Natural killer cell (primary cell): Measurements from ENCODE around the gene RAB44. TPM values are rescaled to one million over a fixed set of nuclear protein-coding genes. Genes with fewer than 3 reads are reported as not detected.

ENCODE experiments used
- ATAC-seq, 3 donors: fragments of 150-1000 bp in 2 of 3; fragments of 200-7000 bp in 1 of 3; cut with Tn5 transposase; 1 replicate in 1 of 3; 2 replicates in 2 of 3; pipeline ENCODE4 v1.10.0; 2021; ENCODE audit warnings: mild to moderate bottlenecking in 2 of 3, moderate library complexity in 2 of 3
- DNase-seq, 2 donors: peaks; one replicate each; pipeline versions ENCODE4 v3.0.0 to v3.0.0-alpha.2; 2013 to 2021; ENCODE audit warnings: mixed read lengths in 1 of 2
- H3K27ac ChIP-seq: one replicate; pipeline ENCODE4 v1.5.1; 2013; ENCODE audit warnings: mild to moderate bottlenecking, low read length
- H3K27me3 ChIP-seq: one replicate; pipeline ENCODE4 v1.6.1; 2013; ENCODE audit warnings: low read length; ENCODE audit not compliant: control insufficient read depth, insufficient read depth
- H3K36me3 ChIP-seq: one replicate; pipeline ENCODE4 v1.6.1; 2013; ENCODE audit warnings: low read length; ENCODE audit not compliant: control insufficient read depth, insufficient read depth
- H3K4me1 ChIP-seq: one replicate; pipeline ENCODE4 v1.6.1; 2013; ENCODE audit warnings: low read length; ENCODE audit not compliant: control insufficient read depth, insufficient read depth
- H3K4me3 ChIP-seq: one replicate; pipeline ENCODE4 v1.5.1; 2013; ENCODE audit warnings: low read length
- H3K9me3 ChIP-seq: one replicate; pipeline ENCODE4 v1.6.1; 2013; ENCODE audit warnings: low read length; ENCODE audit not compliant: control insufficient read depth, insufficient read depth
- H3K27ac Mint-ChIP-seq, 2 donors: one replicate each; pipeline ENCODE4 v1.8.0; 2022; ENCODE audit warnings: mild to moderate bottlenecking in 2 of 2, mixed read lengths in 2 of 2, moderate library complexity in 1 of 2
- H3K27me3 Mint-ChIP-seq, 2 donors: one replicate each; pipeline ENCODE4 v1.8.0; 2022; ENCODE audit warnings: low read depth in 2 of 2, mixed read lengths in 2 of 2
- H3K36me3 Mint-ChIP-seq: one replicate; pipeline ENCODE4 v1.8.0; 2022; ENCODE audit warnings: mixed read lengths
- H3K4me1 Mint-ChIP-seq, 2 donors: one replicate each; pipeline ENCODE4 v1.8.0; 2022; ENCODE audit warnings: mixed read lengths in 2 of 2
- H3K4me3 Mint-ChIP-seq: one replicate; pipeline ENCODE4 v1.8.0; 2022; ENCODE audit warnings: mild to moderate bottlenecking, moderate library complexity, mixed read lengths
- H3K9me3 Mint-ChIP-seq, 2 donors: one replicate each; pipeline ENCODE4 v1.8.0; 2022; ENCODE audit warnings: mixed read lengths in 2 of 2
- WGBS: methylation state at CpG from one replicate; pipeline ENCODE4 v1.1.7; 2013; ENCODE audit warnings: missing lambda C conversion rate; ENCODE audit not compliant: insufficient coverage; 5-methylcytosine and 5-hydroxymethylcytosine counted together
- intact Hi-C: fragments of 100-400 bp; cut with micrococcal nuclease; formaldehyde crosslinking; loops from one replicate; pipeline ENCODE4 v1.14.2; 2022
- total RNA-seq, 4 donors: library from RNA; stranded (reverse); fragments of 120-200 nt in 1 of 4; gene quantifications; one replicate each; pipeline versions ENCODE4 v1.2.3 to v1.2.4, GENCODE V29; 2013 to 2022
- TF ChIP-seq, protein P1 (sequence below): fragments of 200-600 bp; IDR thresholded peaks from one replicate; pipeline ENCODE4 v1.8.0; 2022; ENCODE audit warnings: antibody characterized with exemption

Gene RAB44
- total RNA-seq, 3 donors from 2014 or later (not counting 1 experiment from before 2014, with no cell fraction given) = 0.09 to 12.9 (median 0.70) TPM

DNA sequence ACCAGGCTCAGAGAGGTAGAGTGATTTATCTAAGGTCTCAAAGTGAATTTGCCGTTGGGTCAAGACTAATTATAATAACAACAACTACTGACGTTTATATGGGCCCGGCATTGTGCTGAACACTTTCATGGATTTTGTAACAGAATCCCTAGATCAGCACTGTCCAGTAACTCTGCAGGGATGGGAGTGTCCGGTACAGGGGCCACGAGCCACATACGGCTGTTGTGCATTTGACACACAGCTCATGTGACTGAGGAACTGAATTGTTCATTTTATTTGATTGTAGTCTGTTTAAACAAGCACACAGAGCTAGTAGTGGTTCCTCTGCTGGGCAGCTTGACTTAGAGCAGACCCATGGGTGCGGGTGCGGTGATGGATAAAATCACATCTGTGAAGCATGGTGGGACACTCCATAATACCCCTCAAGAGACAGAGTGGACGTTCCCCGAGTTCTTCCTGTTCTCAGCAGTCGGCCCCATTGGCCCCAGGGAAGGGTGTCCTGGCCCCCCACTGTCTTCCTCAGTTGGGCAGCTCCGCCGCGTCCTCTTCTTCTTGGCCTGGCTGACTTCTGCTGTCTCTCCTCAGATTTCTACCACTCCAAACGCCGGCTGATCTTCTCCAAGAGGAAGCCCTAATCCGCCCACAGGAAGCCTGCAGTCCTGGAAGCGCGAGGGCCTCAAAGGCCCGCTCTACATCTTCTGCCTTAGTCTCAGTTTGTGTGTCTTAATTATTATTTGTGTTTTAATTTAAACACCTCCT lies 12.3 kb upstream of the RAB44 start:
- TF ChIP-seq, protein P1, sequence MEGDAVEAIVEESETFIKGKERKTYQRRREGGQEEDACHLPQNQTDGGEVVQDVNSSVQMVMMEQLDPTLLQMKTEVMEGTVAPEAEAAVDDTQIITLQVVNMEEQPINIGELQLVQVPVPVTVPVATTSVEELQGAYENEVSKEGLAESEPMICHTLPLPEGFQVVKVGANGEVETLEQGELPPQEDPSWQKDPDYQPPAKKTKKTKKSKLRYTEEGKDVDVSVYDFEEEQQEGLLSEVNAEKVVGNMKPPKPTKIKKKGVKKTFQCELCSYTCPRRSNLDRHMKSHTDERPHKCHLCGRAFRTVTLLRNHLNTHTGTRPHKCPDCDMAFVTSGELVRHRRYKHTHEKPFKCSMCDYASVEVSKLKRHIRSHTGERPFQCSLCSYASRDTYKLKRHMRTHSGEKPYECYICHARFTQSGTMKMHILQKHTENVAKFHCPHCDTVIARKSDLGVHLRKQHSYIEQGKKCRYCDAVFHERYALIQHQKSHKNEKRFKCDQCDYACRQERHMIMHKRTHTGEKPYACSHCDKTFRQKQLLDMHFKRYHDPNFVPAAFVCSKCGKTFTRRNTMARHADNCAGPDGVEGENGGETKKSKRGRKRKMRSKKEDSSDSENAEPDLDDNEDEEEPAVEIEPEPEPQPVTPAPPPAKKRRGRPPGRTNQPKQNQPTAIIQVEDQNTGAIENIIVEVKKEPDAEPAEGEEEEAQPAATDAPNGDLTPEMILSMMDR = no peak
- WGBS = 80% methylated on average over 16 of the region's 20 CpGs
- Mint-ChIP-seq H3K9me3 (no peaks in the 10 kb centered on the region), H3K27ac (no peak overlapping the region), H3K27me3 (no peaks in the 10 kb centered on the region), H3K36me3 (no peaks in the 10 kb centered on the region), H3K4me3 (no peak overlapping the region), H3K4me1 (peaks cover 7 to 10% of the 10 kb centered on the region in 2 donors)
- Histone ChIP-seq H3K4me1 (peaks cover 50% of the 10 kb centered on the region), H3K27ac (no peak overlapping the region), H3K9me3 (no peaks in the 10 kb centered on the region), H3K4me3 (no peak overlapping the region), H3K27me3 (no peaks in the 10 kb centered on the region), H3K36me3 (no peaks in the 10 kb centered on the region)
- no peak for DNase-seq
- no peak for ATAC-seq
- intact Hi-C loops = loop anchor here (10.0 kb wide), 1 partner anchor 151 kb away; no protein-coding TSS in a partner anchor

DNA sequence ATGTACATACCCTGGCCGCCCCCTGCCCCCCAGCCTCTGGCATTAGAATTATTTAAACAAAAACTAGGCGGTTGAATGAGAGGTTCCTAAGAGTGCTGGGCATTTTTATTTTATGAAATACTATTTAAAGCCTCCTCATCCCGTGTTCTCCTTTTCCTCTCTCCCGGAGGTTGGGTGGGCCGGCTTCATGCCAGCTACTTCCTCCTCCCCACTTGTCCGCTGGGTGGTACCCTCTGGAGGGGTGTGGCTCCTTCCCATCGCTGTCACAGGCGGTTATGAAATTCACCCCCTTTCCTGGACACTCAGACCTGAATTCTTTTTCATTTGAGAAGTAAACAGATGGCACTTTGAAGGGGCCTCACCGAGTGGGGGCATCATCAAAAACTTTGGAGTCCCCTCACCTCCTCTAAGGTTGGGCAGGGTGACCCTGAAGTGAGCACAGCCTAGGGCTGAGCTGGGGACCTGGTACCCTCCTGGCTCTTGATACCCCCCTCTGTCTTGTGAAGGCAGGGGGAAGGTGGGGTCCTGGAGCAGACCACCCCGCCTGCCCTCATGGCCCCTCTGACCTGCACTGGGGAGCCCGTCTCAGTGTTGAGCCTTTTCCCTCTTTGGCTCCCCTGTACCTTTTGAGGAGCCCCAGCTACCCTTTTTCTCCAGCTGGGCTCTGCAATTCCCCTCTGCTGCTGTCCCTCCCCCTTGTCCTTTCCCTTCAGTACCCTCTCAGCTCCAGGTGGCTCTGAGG lies 11.5 kb upstream of the RAB44 start:
- no peak for ATAC-seq
- WGBS = 44% methylated on average over 9 of the region's 11 CpGs
- H3K4me3 Mint-ChIP-seq = no peak overlapping the region
- H3K27ac Mint-ChIP-seq = no peak overlapping the region
- H3K36me3 Mint-ChIP-seq = no peaks in the 10 kb centered on the region
- no peak overlapping the region for H3K27ac ChIP-seq
- TF ChIP-seq, protein P1 = no peak
- no peaks in the 10 kb centered on the region for H3K27me3 ChIP-seq
- peaks cover 0 to 2% of the 10 kb centered on the region in 2 donors for H3K4me1 Mint-ChIP-seq
- H3K4me1 ChIP-seq = peaks cover 43% of the 10 kb centered on the region
- no peak overlapping the region for H3K4me3 ChIP-seq
- no peaks in the 10 kb centered on the region for H3K9me3 Mint-ChIP-seq
- DNase-seq = no peak
- no peaks in the 10 kb centered on the region for H3K9me3 ChIP-seq
- H3K36me3 ChIP-seq = no peaks in the 10 kb centered on the region
- no peaks in the 10 kb centered on the region for H3K27me3 Mint-ChIP-seq
- intact Hi-C loops = loop anchor here (10.0 kb wide), 1 partner anchor 151 kb away; no protein-coding TSS in a partner anchor

DNA sequence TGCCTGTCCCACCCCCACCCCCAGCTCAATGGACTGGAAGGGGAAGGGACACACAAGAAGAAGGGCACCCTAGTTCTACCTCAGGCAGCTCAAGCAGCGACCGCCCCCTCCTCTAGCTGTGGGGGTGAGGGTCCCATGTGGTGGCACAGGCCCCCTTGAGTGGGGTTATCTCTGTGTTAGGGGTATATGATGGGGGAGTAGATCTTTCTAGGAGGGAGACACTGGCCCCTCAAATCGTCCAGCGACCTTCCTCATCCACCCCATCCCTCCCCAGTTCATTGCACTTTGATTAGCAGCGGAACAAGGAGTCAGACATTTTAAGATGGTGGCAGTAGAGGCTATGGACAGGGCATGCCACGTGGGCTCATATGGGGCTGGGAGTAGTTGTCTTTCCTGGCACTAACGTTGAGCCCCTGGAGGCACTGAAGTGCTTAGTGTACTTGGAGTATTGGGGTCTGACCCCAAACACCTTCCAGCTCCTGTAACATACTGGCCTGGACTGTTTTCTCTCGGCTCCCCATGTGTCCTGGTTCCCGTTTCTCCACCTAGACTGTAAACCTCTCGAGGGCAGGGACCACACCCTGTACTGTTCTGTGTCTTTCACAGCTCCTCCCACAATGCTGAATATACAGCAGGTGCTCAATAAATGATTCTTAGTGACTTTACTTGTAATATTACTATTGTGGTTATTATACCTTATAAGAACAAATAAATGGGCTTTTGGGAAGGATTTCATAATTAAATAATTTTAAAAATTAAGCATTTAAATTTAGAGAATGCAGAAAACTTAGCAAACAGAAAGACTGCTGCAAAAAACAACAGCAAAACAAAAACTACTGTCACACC lies 10.7 kb upstream of the RAB44 start:
- H3K4me1 Mint-ChIP-seq = peaks cover 6 to 7% of the 10 kb centered on the region in 2 donors
- Histone ChIP-seq H3K4me3 (no peak overlapping the region), H3K27me3 (no peaks in the 10 kb centered on the region), H3K9me3 (no peaks in the 10 kb centered on the region), H3K36me3 (no peaks in the 10 kb centered on the region), H3K4me1 (peaks cover 45% of the 10 kb centered on the region), H3K27ac (no peak overlapping the region)
- TF ChIP-seq, protein P1 = no peak
- H3K27ac Mint-ChIP-seq = no peak overlapping the region
- 92% methylated on average over 7 of the region's 10 CpGs for WGBS
- intact Hi-C loops = loop anchor here (10.0 kb wide), 1 partner anchor 152 kb away; no protein-coding TSS in a partner anchor
- no peak overlapping the region for H3K4me3 Mint-ChIP-seq
- ATAC-seq (no peak), DNase-seq (no peak)
- H3K27me3 Mint-ChIP-seq = no peaks in the 10 kb centered on the region
- H3K9me3 Mint-ChIP-seq = no peaks in the 10 kb centered on the region
- no peaks in the 10 kb centered on the region for H3K36me3 Mint-ChIP-seq
